C4-2B (cell line): ENCODE measurements around the gene LRWD1.
"Not testable (repeated sequence)": the region's sequence is repeated elsewhere in the genome, so short reads cannot be mapped to it uniquely, and the experiment has no call there.

Experiments used
- CTCF ChIP-seq: fragments of 450-650 bp; conservative IDR thresholded peaks from 2 replicates; pipeline ENCODE4 v1.5.1; 2017; ENCODE audit warnings: mild to moderate bottlenecking
- ZFX ChIP-seq: fragments of 450-650 bp; IDR thresholded peaks from 2 replicates; pipeline ENCODE4 v1.6.1; 2017

GRCh38 chr7:102494473-102495149, 29.8 kb downstream of the LRWD1 start:
- not testable (repeated sequence) for TF ChIP-seq CTCF, ZFX
